GM18508 (cell line): Measurements from ENCODE around the gene RPS28.

Experiments
- ATAC-seq: cut with Tn5 transposase; IDR thresholded peaks from one replicate; pipeline ENCODE4 v1.9.1; 2021; ENCODE audit warnings: moderate number of reproducible peaks; ENCODE audit not compliant: insufficient read depth, unreplicated experiment

Gene RPS28

DNA sequence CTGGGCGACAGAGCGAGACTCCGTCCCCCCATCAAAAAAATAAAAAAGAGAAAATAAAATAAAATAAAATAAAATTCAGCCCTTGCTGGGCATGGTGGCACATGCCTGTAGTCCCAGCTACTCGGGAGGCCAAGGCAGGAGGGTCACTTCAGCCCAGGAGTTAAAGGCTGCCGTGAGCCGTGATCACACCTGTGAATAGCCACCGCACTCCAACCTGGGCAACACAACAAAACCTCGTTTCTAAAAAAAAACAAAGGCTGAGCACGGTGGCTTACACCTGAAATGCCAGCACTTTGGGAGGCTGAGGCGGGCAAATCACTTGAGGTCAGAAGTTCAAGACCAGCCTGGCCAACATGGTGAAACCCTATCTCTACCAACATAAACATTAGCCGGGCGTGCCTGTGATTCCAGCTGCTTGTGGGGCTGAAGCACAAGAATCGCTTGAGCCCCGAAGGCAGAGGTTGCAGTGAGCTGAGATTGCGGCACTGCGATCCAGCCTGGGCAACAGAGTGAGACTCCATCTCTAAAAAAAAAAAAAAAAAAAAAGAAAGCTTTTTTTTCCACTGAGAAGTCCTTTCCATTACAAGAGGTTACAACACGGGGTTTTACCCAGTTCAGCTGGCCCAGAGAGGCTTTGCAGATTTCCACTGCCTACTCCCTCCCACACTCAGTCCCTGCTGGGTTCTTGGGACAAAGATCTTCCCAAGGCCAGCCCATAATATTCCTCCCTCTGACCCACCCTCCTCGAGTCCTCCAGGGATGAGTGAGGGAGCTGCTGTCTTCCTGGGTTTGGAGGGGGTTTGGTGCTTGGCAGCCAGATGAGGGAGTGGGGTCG is 49.1 kb downstream of the RPS28 start:
- no peak for ATAC-seq

DNA sequence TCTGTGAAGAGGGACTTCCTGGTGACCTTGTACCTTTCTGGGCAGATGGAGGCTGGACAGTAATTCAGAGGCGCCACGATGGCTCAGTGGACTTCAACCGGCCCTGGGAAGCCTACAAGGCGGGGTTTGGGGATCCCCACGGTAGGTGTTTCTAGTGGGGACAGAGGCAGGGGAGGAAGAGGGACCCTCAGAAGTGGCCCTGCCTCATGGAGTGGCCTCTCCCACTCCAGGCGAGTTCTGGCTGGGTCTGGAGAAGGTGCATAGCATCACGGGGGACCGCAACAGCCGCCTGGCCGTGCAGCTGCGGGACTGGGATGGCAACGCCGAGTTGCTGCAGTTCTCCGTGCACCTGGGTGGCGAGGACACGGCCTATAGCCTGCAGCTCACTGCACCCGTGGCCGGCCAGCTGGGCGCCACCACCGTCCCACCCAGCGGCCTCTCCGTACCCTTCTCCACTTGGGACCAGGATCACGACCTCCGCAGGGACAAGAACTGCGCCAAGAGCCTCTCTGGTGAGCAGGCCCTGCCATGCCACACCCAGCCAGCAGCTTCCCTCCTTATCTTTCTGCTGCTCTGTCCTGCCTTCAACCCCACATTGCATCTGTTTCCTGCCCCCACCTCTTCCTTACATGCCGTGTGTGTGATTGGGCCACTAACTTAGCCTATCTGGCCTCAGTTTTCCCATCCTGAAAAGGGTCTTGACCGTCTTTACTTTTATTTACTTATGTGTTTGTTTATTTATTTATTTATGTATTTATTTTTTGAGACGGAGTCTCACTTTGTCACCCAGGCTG is 49.9 kb downstream of the RPS28 start:
- ATAC-seq = no peak
